Posterior vena cava (tissue), 2 donors: ENCODE measurements around the gene ARMH3. TPM values are rescaled to one million over a fixed set of nuclear protein-coding genes. Genes with fewer than 3 reads are reported as not detected.

ENCODE experiments used
- DNase-seq: peaks from one replicate; pipeline ENCODE4 v3.0.0-alpha.2; 2020; ENCODE audit warnings: low spot score
- intact Hi-C, 2 donors: fragments of 100-400 bp; cut with DNase I; formaldehyde crosslinking; loops; one replicate each; pipeline versions ENCODE4 v1.14.1 to v1.14.2; 2022 to 2023
- total RNA-seq, 2 donors: library from RNA; stranded (reverse); fragmentation: NEBNext Ultra II Directional; extraction: Animal tissue kit (Norgen Biotek cat#: 25700); gene quantifications; one replicate each; pipeline ENCODE4 v1.2.1, GENCODE V29; 2021
- donor health status: DM: yes; HTN: yes; CAD: no.
- donor health status: DM: yes; HTN: yes; CAD: no.

ARMH3 gene
- total RNA-seq, 2 donors from 2014 or later: 19.6 to 22.3 TPM

GRCh38 chr10:101958691-101959090, 97.3 kb downstream of the ARMH3 start:
- intact Hi-C loops: no loop called here
- no peak for DNase-seq

GRCh38 chr10:101956898-101957297, 99.1 kb downstream of the ARMH3 start:
- intact Hi-C loops: no loop called here
- DNase-seq: no peak

- intact Hi-C loops: no loop called here
- DNase-seq: no peak
Observed at GRCh38 chr10:101956117-101956516, 99.9 kb downstream of the ARMH3 start.

- intact Hi-C loops: no loop called here
- no peak for DNase-seq
Observed at GRCh38 chr10:101952191-101952590, 103.8 kb downstream of the ARMH3 start.

GRCh38 chr10:101950213-101950612, 105.8 kb downstream of the ARMH3 start:
- intact Hi-C loops: no loop called here
- DNase-seq: no peak

- no peak for DNase-seq
- intact Hi-C loops: no loop called here
Observed at GRCh38 chr10:101941871-101942270, 114.1 kb downstream of the ARMH3 start.

GRCh38 chr10:101940916-101941315, 115.1 kb downstream of the ARMH3 start:
- intact Hi-C loops: no loop called here
- no peak for DNase-seq

- DNase-seq: no peak
- intact Hi-C loops: loop anchor here in 1 of 2 donors (5.0 kb wide), 1 partner anchor 1758 kb away; no protein-coding TSS in a partner anchor
Observed at GRCh38 chr10:101939729-101940128, 116.2 kb downstream of the ARMH3 start.

GRCh38 chr10:101939008-101939648, 116.8 kb downstream of the ARMH3 start:
- no peak for DNase-seq
- intact Hi-C loops: loop anchor here in 1 of 2 donors (5.0 kb wide), 1 partner anchor 1758 kb away; no protein-coding TSS in a partner anchor

- DNase-seq: no peak
- intact Hi-C loops: loop anchor here in 1 of 2 donors (5.0 kb wide), 1 partner anchor 1759 kb away; no protein-coding TSS in a partner anchor
Observed at GRCh38 chr10:101938305-101939007, 117.5 kb downstream of the ARMH3 start.

GRCh38 chr10:101935431-101935830, 120.5 kb downstream of the ARMH3 start:
- DNase-seq: no peak
- intact Hi-C loops: loop anchor here in 1 of 2 donors (5.0 kb wide), 1 partner anchor 1762 kb away; no protein-coding TSS in a partner anchor

- intact Hi-C loops: loop anchor here in 1 of 2 donors (5.0 kb wide), 1 partner anchor 1763 kb away; no protein-coding TSS in a partner anchor
- no peak for DNase-seq
Observed at GRCh38 chr10:101934686-101935305, 121.2 kb downstream of the ARMH3 start.

- DNase-seq: no peak
- intact Hi-C loops: no loop called here
Observed at GRCh38 chr10:101933976-101934375, 122.0 kb downstream of the ARMH3 start.

- intact Hi-C loops: no loop called here
- no peak for DNase-seq
Observed at GRCh38 chr10:101932183-101932582, 123.8 kb downstream of the ARMH3 start.

GRCh38 chr10:101925027-101925426, 130.9 kb downstream of the ARMH3 start:
- intact Hi-C loops: no loop called here
- DNase-seq: no peak

- intact Hi-C loops: no loop called here
- DNase-seq: no peak
Observed at GRCh38 chr10:101923256-101923655, 132.7 kb downstream of the ARMH3 start.

- intact Hi-C loops: no loop called here
- no peak for DNase-seq
Observed at GRCh38 chr10:101922846-101923245, 133.1 kb downstream of the ARMH3 start.

GRCh38 chr10:101920546-101920945, 135.4 kb downstream of the ARMH3 start:
- intact Hi-C loops: no loop called here
- no peak for DNase-seq

- intact Hi-C loops: no loop called here
- no peak for DNase-seq
Observed at GRCh38 chr10:101919026-101919770, 136.8 kb downstream of the ARMH3 start.
